Endothelial cell (in vitro differentiated cells): Measurements from ENCODE around the gene ELF1. TPM values are rescaled to one million over a fixed set of nuclear protein-coding genes. Genes with fewer than 3 reads are reported as not detected.
"Not testable (repeated sequence)": the region's sequence is repeated elsewhere in the genome, so short reads cannot be mapped to it uniquely, and the experiment has no call there.

Source experiments
- DNase-seq: peaks from one replicate; pipeline ENCODE4 v3.0.0; 2021; ENCODE audit warnings: low spot score
- H3K27ac Mint-ChIP-seq: one replicate; pipeline ENCODE4 v1.8.0; 2021; ENCODE audit warnings: mixed read lengths, inconsistent platforms; ENCODE audit not compliant: unreplicated experiment
- H3K27me3 Mint-ChIP-seq: one replicate; pipeline ENCODE4 v1.8.0; 2021; ENCODE audit warnings: mild to moderate bottlenecking, moderate library complexity, mixed read lengths, inconsistent platforms; ENCODE audit not compliant: unreplicated experiment
- H3K36me3 Mint-ChIP-seq: one replicate; pipeline ENCODE4 v1.8.0; 2021; ENCODE audit warnings: mild to moderate bottlenecking, low read depth, mixed read lengths, inconsistent platforms; ENCODE audit not compliant: unreplicated experiment
- H3K4me1 Mint-ChIP-seq: one replicate; pipeline ENCODE4 v1.8.0; 2021; ENCODE audit warnings: mild to moderate bottlenecking, mixed read lengths, inconsistent platforms; ENCODE audit not compliant: unreplicated experiment
- H3K4me3 Mint-ChIP-seq: one replicate; pipeline ENCODE4 v1.8.0; 2021; ENCODE audit warnings: mild to moderate bottlenecking, mixed read lengths, inconsistent platforms; ENCODE audit not compliant: unreplicated experiment
- H3K9me3 Mint-ChIP-seq: one replicate; pipeline ENCODE4 v1.8.0; 2021; ENCODE audit warnings: mixed read lengths, inconsistent platforms; ENCODE audit not compliant: unreplicated experiment
- total RNA-seq: library from RNA; stranded (reverse); fragmentation: NEBNext Ultra II Directional; extraction: Animal tissue kit (Norgen Biotek cat#: 25700); gene quantifications from one replicate; pipeline ENCODE4 v1.2.1, GENCODE V29; 2021; ENCODE audit not compliant: unreplicated experiment
- TF ChIP-seq, protein P1 (sequence below): fragments of 200-600 bp; sonication (generic); IDR thresholded peaks from one replicate; pipeline ENCODE4 v1.5.0; 2021; ENCODE audit warnings: antibody characterized with exemption; ENCODE audit not compliant: unreplicated experiment

Gene ELF1
- total RNA-seq, 1 donor from 2014 or later = 46.0 TPM

DNA sequence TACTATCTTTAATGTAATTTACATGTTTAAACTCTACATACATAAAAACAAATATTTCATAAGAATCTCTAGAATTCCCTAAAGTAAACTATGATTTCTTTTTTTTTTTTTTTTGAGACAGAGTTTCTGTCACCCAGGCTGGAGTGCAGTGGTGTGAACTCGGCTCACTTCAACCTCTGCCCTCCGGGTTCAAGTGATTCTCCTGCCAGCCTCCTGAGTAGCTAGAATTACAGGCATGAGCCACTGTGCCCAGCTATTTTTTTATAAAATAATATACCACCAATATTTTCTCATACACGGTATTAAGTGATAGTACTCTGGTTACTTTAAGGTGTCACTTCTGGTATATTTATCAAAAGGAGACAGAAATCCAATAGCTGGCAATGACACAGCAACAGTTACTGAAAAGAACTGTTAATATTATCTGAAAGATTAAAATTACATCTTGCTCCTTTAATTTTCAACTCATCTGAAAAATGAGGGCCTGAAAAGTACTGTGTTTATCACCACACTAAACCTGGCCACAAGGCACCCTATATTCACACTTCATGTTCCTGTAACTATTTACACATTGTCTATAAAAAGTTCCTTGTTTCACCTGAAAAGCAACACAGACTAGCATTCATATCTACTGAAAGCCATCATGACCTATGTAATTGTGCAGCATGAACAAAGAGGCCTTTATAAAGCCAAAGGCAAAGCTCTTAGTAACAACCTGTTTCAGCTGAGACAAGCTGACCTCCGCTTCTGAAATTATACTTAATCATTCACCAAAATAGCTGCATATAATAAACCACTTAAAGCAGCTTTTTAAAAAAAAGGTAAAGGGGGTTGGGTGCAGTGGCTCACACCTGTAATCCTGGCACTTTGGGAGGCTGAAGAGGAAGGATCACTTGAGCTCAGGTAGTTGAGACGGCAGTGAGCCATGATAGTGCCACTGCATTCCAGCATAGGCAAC, 123.6 kb downstream of the ELF1 start:
- no peaks in the 10 kb centered on the region for H3K9me3 Mint-ChIP-seq
- TF ChIP-seq, protein P1, sequence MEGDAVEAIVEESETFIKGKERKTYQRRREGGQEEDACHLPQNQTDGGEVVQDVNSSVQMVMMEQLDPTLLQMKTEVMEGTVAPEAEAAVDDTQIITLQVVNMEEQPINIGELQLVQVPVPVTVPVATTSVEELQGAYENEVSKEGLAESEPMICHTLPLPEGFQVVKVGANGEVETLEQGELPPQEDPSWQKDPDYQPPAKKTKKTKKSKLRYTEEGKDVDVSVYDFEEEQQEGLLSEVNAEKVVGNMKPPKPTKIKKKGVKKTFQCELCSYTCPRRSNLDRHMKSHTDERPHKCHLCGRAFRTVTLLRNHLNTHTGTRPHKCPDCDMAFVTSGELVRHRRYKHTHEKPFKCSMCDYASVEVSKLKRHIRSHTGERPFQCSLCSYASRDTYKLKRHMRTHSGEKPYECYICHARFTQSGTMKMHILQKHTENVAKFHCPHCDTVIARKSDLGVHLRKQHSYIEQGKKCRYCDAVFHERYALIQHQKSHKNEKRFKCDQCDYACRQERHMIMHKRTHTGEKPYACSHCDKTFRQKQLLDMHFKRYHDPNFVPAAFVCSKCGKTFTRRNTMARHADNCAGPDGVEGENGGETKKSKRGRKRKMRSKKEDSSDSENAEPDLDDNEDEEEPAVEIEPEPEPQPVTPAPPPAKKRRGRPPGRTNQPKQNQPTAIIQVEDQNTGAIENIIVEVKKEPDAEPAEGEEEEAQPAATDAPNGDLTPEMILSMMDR = no peak
- H3K36me3 Mint-ChIP-seq = no peaks in the 10 kb centered on the region
- DNase-seq = no peak
- no peak overlapping the region for H3K27ac Mint-ChIP-seq
- no peaks in the 10 kb centered on the region for H3K27me3 Mint-ChIP-seq
- no peak overlapping the region for H3K4me3 Mint-ChIP-seq
- H3K4me1 Mint-ChIP-seq = no peaks in the 10 kb centered on the region

DNA sequence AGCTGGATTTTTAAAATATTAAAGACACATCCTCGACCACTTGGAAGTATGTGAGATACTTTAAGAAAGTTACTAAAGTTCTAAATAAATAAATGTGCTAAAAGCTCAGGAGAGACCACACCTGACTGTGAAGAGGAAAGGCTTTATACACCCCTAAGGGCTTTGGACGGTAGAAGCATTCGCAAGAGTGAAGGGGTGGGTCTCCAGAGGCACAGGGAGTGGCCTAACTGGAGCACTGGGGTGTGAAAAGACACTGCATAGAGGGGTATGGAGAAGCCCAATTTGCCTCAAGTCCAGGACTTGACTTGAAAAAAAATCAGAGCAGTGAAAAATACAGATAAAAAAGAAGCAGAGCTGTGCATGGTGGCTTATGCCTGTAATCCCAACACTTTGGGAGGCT, 125.5 kb downstream of the ELF1 start:
- H3K4me1 Mint-ChIP-seq, H3K9me3 Mint-ChIP-seq, H3K27me3 Mint-ChIP-seq, H3K4me3 Mint-ChIP-seq, H3K27ac Mint-ChIP-seq, DNase-seq, H3K36me3 Mint-ChIP-seq: not testable (repeated sequence)

DNA sequence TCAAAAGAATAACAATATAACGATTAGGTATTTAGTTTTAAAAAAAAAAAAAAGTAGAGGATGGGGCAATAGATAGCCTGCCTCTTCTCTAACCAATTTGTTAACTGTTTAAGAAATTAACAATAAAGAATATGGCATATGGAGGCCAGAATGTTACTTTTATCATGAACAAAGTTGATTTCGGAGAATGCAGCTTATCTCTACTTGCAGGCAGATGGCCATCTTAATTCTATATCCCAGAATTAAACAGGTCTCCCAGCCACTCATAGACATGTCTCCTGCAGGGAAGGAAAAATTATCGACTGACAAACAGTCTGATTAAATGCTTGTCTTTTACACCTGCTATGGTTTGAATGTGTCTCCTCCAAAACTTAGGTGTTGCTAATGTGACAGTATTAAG, 133.1 kb downstream of the ELF1 start:
- H3K27ac Mint-ChIP-seq = no peak overlapping the region
- no peaks in the 10 kb centered on the region for H3K4me1 Mint-ChIP-seq
- H3K27me3 Mint-ChIP-seq = peaks cover 1% of the 10 kb centered on the region
- H3K36me3 Mint-ChIP-seq = peaks cover 11% of the 10 kb centered on the region
- H3K4me3 Mint-ChIP-seq = no peak overlapping the region
- TF ChIP-seq, protein P1 = no peak
- no peak for DNase-seq
- H3K9me3 Mint-ChIP-seq = no peaks in the 10 kb centered on the region

DNA sequence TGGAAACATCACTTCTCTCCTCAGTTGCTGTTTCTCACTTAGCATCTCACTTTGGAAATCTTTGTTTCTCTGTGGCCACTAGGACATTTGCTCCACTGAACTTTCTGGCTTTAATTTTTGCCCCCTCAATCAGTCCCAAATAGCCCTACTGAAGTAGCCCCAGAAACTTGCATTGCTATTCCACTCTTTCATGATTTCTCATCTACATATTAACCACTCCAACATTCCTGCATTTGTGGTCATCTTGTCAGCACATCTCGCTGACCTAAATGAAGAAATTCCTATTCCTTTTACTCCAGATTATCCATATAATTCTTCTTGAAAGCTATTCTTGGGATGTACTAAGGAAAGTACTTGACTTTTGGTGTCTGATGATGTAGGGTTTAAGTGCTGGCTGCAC, 134.9 kb downstream of the ELF1 start:
- H3K4me1 Mint-ChIP-seq, H3K4me3 Mint-ChIP-seq, H3K9me3 Mint-ChIP-seq, DNase-seq, H3K36me3 Mint-ChIP-seq, H3K27me3 Mint-ChIP-seq, H3K27ac Mint-ChIP-seq: not testable (repeated sequence)

Other genes starting within 250 kb of the ELF1 start
- gene MRPS31, start 248.1 kb downstream of the ELF1 start, total RNA-seq = 16.7 TPM
- gene SLC25A15, start 229.7 kb downstream of the ELF1 start, total RNA-seq = 7.6 TPM
- 8.2 TPM for gene WBP4, start 42.2 kb upstream of the ELF1 start, total RNA-seq
- 5.3 TPM for gene KBTBD6, start 113.5 kb upstream of the ELF1 start, total RNA-seq
- 9.0 TPM for gene KBTBD7, start 175.3 kb upstream of the ELF1 start, total RNA-seq
- 10.1 TPM for gene MTRF1, start 244.3 kb upstream of the ELF1 start, total RNA-seq